Lower lobe of right lung (tissue), 2 donors: Measurements from ENCODE around the gene RPN1. TPM values are rescaled to one million over a fixed set of nuclear protein-coding genes. Genes with fewer than 3 reads are reported as not detected.

Experiments
- ATAC-seq, 2 donors: fragments of 200-7000 bp; cut with Tn5 transposase; one replicate each; pipeline ENCODE4 v1.9.1; 2020 to 2022; ENCODE audit warnings: mild to moderate bottlenecking in 2 of 2, moderate library complexity in 2 of 2
- DNase-seq: peaks from one replicate; pipeline ENCODE4 v3.0.0-alpha.2; 2020
- H3K27ac ChIP-seq: fragments of 200-600 bp; one replicate; pipeline ENCODE4 v1.8.0; 2022
- H3K27me3 ChIP-seq: fragments of 200-600 bp; one replicate; pipeline ENCODE4 v1.8.0; 2022; ENCODE audit warnings: low read depth
- H3K36me3 ChIP-seq: fragments of 200-600 bp; one replicate; pipeline ENCODE4 v1.8.0; 2022; ENCODE audit warnings: mild to moderate bottlenecking
- H3K4me1 ChIP-seq: fragments of 200-600 bp; one replicate; pipeline ENCODE4 v1.8.0; 2022
- H3K4me3 ChIP-seq: fragments of 200-600 bp; one replicate; pipeline ENCODE4 v1.8.0; 2022; ENCODE audit warnings: mild to moderate bottlenecking
- H3K9me3 ChIP-seq: fragments of 200-600 bp; one replicate; pipeline ENCODE4 v1.8.0; 2022
- CTCF ChIP-seq: fragments of 200-600 bp; IDR thresholded peaks from one replicate; pipeline ENCODE4 v1.8.0; 2022; ENCODE audit warnings: antibody characterized with exemption, mild to moderate bottlenecking
- intact Hi-C: fragments of 100-400 bp; cut with DNase I; formaldehyde crosslinking; loops from one replicate; pipeline ENCODE4 v1.11.0; 2022
- total RNA-seq: library from RNA; stranded (reverse); fragmentation: NEBNext Ultra II Directional; extraction: Animal tissue kit (Norgen Biotek cat#: 25700); gene quantifications from one replicate; pipeline ENCODE4 v1.2.1, GENCODE V29; 2021
- donor health status: DM: no; HTN: yes; CAD: no; lungs with severe emphysema.

Gene RPN1
- total RNA-seq, 1 donor from 2014 or later = 198 TPM

GRCh38 chr3:128647307-128647706 lies 3.3 kb downstream of the RPN1 start:
- ATAC-seq (no peak), DNase-seq (no peak)
- Histone ChIP-seq H3K4me3 (no peak overlapping the region), H3K27me3 (no peaks in the 10 kb centered on the region), H3K36me3 (peaks cover 39% of the 10 kb centered on the region), H3K9me3 (no peaks in the 10 kb centered on the region), H3K27ac (no peak overlapping the region), H3K4me1 (peaks cover 37% of the 10 kb centered on the region)
- TF ChIP-seq CTCF = no peak
- intact Hi-C loops = no loop called here

- H3K27ac ChIP-seq = peak overlapping the region; percentile 4
- H3K36me3 ChIP-seq = peaks cover 87% of the 10 kb centered on the region
- DNase-seq (no peak), ATAC-seq (peak in 1 of 2 donors; percentile 43)
- no peak for TF ChIP-seq CTCF
- intact Hi-C loops = no loop called here
- H3K4me3 ChIP-seq = no peak overlapping the region
- no peaks in the 10 kb centered on the region for H3K27me3 ChIP-seq
- H3K9me3 ChIP-seq = no peaks in the 10 kb centered on the region
- H3K4me1 ChIP-seq = no peaks in the 10 kb centered on the region
These were observed 16.5 kb downstream of the RPN1 start for GRCh38 chr3:128634075-128634611.

DNA sequence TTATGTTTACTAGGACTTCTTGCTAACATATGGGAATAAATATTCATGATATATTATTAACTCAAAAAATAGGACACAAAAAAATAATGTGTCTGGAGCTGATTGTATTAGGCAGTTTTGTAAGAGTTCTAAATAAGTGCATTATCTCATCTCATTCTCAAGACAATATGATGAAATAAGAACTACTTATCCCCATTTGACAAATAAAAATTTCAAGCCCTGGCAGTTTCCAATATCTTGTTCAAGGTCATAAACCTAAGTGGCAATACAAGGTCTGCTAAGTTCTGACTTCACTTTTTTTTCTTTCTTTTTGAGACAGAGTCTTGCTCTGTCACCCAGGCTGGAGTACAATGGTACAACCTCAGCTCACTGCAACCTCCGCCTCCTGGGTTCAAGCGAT lies 18.3 kb downstream of the RPN1 start:
- Histone ChIP-seq H3K9me3 (no peaks in the 10 kb centered on the region), H3K36me3 (peaks cover 89% of the 10 kb centered on the region), H3K27me3 (no peaks in the 10 kb centered on the region), H3K4me3 (no peak overlapping the region), H3K4me1 (no peaks in the 10 kb centered on the region), H3K27ac (peak overlapping the region; percentile 15)
- TF ChIP-seq CTCF = no peak
- intact Hi-C loops = no loop called here
- ATAC-seq = no peak
- DNase-seq = no peak

- no peaks in the 10 kb centered on the region for H3K9me3 ChIP-seq
- no peaks in the 10 kb centered on the region for H3K27me3 ChIP-seq
- H3K4me3 ChIP-seq = no peak overlapping the region
- H3K27ac ChIP-seq = peak overlapping the region; percentile 1
- intact Hi-C loops = no loop called here
- no peak for TF ChIP-seq CTCF
- H3K4me1 ChIP-seq = no peaks in the 10 kb centered on the region
- no peak for DNase-seq
- H3K36me3 ChIP-seq = peaks cover 90% of the 10 kb centered on the region
- peak; percentile 8 to 25 for ATAC-seq
These were observed 20.7 kb downstream of the RPN1 start for GRCh38 chr3:128629936-128630335.

- intact Hi-C loops = no loop called here
- Histone ChIP-seq H3K27ac (no peak overlapping the region), H3K36me3 (peaks cover 98% of the 10 kb centered on the region), H3K4me1 (peaks cover 23% of the 10 kb centered on the region), H3K4me3 (no peak overlapping the region), H3K27me3 (no peaks in the 10 kb centered on the region), H3K9me3 (no peaks in the 10 kb centered on the region)
- no peak for ATAC-seq
- no peak for TF ChIP-seq CTCF
- no peak for DNase-seq
These were observed 25.1 kb downstream of the RPN1 start for GRCh38 chr3:128625409-128625945.
